HL-60 (cell line): Measurements from ENCODE around the gene GLIS1.

Source experiments
- DNase-seq, 2 experiments: peaks; one replicate each; pipeline ENCODE4 v3.0.0-alpha.2; 2010 to 2020; ENCODE audit warnings: low read depth in 1 of 2, low spot score in 1 of 2
- H3K27ac ChIP-seq: fragments of 250-450 bp; sonication (Bioruptor Pico); replicated peaks from 2 replicates; pipeline ENCODE4 v1.5.1; 2020; ENCODE audit warnings: mild to moderate bottlenecking, moderate library complexity
- H3K27me3 ChIP-seq: fragments of 250-450 bp; sonication (Bioruptor Pico); 2 replicates; pipeline ENCODE4 v1.5.1; 2021; ENCODE audit warnings: mild to moderate bottlenecking, moderate library complexity; ENCODE audit not compliant: insufficient read depth, poor library complexity, severe bottlenecking
- H3K4me3 ChIP-seq: replicated peaks from 2 replicates; pipeline ENCODE4 v1.5.1; 2011; ENCODE audit warnings: mild to moderate bottlenecking, control low read depth, low read length; ENCODE audit not compliant: insufficient read depth
- CTCF ChIP-seq: IDR thresholded peaks from one replicate; pipeline ENCODE4 v1.5.1; 2011; ENCODE audit warnings: low read length, control low read depth, inconsistent platforms; ENCODE audit not compliant: insufficient read depth
- GABPA ChIP-seq: IDR thresholded peaks from 2 replicates; pipeline ENCODE4 v1.6.1; 2012; ENCODE audit warnings: low read depth
- POLR2AphosphoS5 ChIP-seq: IDR thresholded peaks from 2 replicates; pipeline ENCODE4 v1.6.1; 2012; ENCODE audit warnings: low read depth
- REST ChIP-seq: IDR thresholded peaks from 2 replicates; pipeline ENCODE4 v1.6.1; 2012; ENCODE audit warnings: low read depth; ENCODE audit not compliant: insufficient replicate concordance
- SPI1 ChIP-seq: IDR thresholded peaks from 2 replicates; pipeline ENCODE4 v1.6.1; 2012; ENCODE audit warnings: low read depth, mild to moderate bottlenecking, borderline replicate concordance

GLIS1 gene

GRCh38 chr1:53503433-53504217 lies 235.3 kb downstream of the GLIS1 start:
- no peak for DNase-seq
- no peak overlapping the region for H3K4me3 ChIP-seq
- no peaks in the 10 kb centered on the region for H3K27me3 ChIP-seq
- no peak overlapping the region for H3K27ac ChIP-seq
- TF ChIP-seq CTCF: no peak
- no peak for TF ChIP-seq REST
- TF ChIP-seq POLR2AphosphoS5: no peak
- TF ChIP-seq GABPA: no peak
- no peak for TF ChIP-seq SPI1

GRCh38 chr1:53502641-53503432 lies 236.1 kb downstream of the GLIS1 start:
- TF ChIP-seq SPI1 (no peak), GABPA (no peak), CTCF (no peak), POLR2AphosphoS5 (no peak), REST (no peak)
- H3K27me3 ChIP-seq: no peaks in the 10 kb centered on the region
- H3K4me3 ChIP-seq: no peak overlapping the region
- DNase-seq: no peak
- H3K27ac ChIP-seq: no peak overlapping the region

DNA sequence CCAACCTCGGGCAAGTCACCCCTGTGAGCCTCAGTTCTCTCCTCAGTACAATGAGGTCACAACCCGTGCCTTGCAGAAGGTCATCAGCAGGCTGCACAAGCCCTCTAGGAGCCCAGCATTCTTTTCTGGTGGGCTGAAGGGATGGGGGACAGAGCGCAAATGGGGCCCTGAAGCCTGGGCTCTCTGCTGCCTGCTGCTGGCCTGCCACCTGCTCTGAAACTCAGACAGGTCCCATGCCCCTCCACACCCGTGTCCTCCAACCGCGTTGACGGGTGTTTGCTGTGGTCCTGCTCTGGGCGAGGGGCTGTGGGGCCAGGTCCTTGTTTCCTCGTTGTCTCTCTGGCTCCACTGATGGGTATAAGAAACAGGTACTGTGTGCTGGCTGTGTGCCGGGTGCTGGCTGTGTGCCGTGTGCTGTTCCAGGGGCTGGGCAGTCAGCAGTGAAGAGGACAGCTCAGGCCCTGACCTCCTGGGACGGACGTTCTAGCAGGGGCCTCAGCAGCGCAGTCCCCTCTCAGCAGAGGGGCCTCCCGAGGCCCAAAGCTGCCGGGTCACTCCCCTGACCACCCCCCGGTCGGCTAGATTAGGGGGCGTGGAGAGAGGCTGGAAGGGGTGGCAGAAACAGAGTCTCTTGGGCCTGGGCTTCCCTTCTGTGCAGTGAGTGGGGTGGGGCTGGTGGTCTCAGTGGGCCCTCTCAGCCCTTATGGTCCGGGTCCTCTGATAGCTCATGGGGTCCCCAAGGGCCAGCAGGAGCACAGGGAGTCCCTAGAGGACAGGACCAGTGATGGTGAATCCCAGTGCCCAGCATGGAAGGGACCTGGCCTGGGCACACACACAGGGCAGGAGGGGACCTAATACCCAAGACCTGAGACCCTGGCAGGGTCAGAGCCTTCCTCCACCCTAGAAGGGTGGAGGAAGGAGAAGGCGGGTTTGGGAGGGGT lies 237.6 kb downstream of the GLIS1 start:
- no peak for TF ChIP-seq CTCF
- TF ChIP-seq REST: no peak
- TF ChIP-seq GABPA: no peak
- TF ChIP-seq POLR2AphosphoS5: no peak
- no peaks in the 10 kb centered on the region for H3K27me3 ChIP-seq
- H3K4me3 ChIP-seq: no peak overlapping the region
- H3K27ac ChIP-seq: no peak overlapping the region
- DNase-seq: no peak
